Suppressor macrophage treated with lipopolysaccharide for 4 hours (primary cell): ENCODE results near the gene CASP6.

Experiments
- DNase-seq: peaks from one replicate; pipeline ENCODE4 v3.0.0-alpha.2; 2020

CASP6 gene

DNA sequence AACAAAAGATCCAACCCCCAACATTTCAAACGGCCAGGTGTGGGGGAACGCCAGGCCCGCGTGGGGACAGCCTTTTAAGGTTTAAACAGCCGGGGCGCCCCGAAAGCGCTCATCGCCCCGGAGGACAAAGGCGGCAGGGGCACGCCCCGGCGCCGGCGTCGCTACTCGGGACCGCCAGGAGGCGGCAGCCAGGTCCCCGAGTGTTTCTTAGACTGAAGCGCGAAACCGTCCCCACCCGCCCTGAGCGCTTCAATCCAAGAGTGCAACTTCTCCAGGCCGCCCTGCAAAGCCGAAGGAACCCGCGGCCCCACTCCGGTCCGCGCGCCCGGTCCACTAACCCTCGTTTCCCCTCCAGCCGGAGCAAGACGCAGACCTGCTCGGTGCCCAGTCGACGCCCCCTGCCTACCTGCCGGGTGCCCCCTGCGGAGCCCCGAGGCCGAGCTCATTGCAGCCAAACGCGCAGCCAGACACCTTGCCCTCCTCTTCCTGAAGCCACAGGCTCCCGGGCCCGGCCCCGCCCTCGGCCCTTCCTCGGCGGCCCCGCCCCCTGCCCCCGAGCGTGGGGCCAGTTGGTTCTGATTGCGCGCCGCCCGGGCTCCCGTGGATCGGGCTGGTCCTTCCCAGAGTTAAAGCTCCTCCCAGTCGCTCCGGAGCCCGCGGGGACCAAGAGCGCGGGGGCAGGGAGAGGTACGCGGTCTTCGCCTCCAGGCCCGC is at the start of gene CASP6:
CASP6 (minus strand) TSS at position 496 of the 714 bp plus-strand sequence; CDS start at position 446, 50 bp downstream.
- peak; percentile 80 for DNase-seq

DNA sequence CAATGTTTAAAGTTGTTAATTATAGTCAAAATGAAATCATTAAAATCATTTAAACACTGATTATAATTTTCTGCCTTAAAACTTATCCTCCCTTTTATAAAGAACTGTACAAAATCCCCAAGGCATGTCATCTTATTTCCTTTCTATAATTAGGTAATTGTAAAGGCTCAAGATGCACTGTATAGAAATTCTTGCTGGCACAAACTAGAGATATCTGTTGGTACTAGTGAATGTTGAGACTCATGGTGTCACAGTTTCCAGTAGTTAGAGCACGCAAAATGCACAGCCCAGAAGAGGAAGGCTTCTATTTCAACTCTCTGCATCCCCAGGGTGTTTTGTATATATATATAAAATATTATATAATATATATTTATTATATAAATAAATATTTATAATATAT is 49.3 kb upstream of the CASP6 start:
- DNase-seq, result no peak

DNA sequence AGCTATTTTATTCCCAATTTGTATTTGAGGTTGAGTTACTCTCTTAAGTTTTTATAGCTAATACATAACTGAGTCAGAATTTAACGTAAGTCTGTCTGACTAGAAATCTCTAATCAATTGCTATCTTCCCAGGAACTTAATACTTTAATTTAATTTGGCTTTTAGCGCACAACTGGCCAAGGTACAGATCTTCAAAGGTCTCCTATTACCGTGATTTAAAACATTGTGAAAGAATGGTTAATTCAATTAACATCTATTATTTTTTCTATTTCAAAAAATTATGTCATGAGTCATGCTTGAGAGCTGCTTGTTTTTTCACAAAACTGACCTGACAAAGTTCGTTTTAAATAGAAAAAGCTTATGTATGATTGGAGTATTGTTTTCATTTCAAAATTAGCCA is 48.6 kb upstream of the CASP6 start:
- DNase-seq, result no peak

DNA sequence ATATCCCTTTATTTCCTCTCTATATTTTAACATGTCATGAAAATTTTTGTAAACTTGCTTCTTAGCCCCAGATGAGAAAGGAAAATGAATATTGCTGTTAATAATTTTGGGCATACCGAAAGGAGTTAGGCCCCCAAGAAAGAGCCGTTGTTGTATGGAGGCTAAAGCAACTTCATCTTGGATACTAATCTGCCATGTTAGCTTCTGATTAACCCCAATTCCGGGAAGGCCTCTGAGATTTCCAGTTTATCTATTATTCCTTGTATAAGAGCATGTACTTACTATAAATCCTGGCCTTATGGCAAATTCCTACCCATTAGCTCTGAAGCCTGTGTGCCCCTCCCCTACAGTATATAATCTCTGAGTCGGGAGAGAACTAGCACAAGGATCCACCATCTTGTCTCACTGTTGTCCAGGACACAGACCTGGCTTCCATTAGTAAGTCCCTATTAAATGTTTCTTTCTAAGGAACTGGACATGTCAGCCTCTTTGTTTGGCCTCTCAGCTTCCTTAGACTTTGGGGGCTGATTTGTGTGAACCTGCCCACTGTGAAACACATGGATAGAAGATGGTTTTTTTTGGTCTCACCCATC is 47.5 kb upstream of the CASP6 start:
- DNase-seq, result no peak

DNA sequence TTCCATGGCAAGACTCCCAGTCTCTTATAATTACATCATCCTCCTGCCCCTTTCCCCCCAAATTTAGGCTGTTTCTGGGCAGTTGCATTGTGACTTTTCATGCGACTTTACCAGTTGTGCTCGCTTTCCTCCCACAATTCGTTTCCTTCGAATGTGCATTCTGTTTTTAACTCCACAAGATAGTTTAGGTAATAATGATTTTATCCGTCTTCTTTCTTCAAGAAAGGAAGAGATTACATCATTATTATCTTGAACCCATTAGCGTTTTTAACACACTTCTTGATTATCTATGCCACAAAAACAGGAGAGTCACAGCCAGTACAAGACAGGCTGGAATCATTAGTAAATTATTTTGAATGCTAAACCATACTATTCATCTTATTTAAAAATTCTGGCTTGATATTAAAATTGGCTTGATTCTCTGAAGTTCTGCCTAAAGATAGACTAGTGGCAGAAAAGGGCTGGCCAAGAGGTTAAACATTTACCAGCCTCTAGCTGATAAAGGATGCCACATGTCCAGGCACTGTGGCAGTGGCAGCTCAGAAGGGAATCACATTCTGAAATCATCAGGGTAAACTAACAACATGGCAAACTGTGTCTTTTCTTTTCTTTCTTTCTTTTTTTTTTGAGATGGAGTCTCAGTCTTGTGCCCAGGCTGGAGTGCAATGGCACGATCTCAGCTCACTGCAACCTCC is 46.3 kb upstream of the CASP6 start:
- no peak for DNase-seq

DNA sequence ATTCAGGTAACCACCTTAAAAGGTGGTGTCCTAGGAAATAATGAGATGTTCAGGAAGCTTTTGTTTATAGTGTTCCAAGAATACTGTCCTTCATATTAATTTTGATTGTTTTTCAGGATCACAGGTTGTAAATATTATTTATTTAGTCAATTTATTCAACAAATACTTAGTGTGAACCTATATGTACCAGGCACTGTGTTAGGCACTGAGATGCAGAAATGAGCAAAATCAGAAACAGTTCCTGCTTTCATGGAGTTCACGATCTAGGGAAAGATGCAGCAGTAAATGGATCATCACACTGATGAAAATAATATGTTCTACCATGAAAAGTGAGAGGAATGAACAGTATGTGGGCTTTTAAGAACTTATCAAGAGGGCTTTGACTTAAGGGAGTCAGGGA is 44.9 kb upstream of the CASP6 start:
- DNase-seq, result no peak

DNA sequence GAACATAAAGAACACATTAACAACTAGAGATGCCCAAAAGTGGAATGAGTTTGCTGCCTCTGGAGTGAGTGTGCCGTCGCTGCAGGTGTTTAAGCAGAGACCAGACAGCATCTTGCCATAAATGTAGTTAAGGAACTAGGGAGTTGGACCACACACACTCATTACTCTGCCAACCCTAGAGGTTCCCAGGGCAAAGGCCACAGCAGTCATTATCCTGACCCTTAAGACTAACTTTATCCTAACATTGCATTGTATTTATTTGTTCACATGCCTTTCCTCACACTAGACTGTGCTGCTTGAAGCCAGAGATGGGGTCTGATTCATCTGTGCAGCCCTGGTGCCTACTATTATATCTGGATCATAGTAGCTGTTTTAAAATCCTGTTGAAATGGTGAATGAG is 43.5 kb upstream of the CASP6 start:
- DNase-seq, result no peak

DNA sequence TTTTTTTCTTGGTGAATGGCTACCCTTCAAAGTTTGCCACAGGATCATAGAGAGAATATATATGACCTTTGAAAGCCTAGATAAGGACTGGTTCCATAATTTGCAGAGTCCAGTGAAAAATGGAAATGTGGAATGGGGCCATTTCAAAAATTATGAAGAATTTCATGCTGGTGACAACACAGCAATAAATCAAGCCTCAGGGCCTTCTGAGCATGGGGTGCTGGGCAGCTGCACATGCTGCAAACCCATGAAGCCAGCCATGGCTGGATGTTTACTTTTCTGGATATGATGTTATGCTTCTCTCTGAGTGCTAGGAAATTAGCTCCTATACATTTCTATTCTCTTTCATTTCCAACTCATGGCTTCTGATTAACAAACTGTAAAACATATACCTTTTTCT is 42.6 kb upstream of the CASP6 start:
- DNase-seq, result no peak

DNA sequence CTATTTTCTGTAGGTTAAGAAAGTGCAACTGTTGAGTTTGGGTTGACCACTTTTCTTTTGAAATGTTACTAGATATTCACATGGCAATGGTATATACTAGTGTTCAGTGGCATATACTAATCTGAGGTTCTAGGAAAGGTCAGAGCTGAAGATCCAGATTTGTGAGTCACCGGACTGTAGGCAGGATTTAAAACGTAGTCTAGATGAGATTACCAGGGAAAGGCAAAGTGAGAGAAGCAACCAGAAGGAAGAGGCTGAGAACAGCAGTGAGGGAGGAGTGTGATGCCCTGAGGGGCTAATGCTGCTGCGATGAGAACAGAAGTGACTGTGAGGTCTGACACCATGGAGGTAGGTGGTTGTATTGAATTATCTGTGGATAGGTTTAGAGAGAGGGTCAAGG is 36.3 kb upstream of the CASP6 start:
- DNase-seq, result no peak

DNA sequence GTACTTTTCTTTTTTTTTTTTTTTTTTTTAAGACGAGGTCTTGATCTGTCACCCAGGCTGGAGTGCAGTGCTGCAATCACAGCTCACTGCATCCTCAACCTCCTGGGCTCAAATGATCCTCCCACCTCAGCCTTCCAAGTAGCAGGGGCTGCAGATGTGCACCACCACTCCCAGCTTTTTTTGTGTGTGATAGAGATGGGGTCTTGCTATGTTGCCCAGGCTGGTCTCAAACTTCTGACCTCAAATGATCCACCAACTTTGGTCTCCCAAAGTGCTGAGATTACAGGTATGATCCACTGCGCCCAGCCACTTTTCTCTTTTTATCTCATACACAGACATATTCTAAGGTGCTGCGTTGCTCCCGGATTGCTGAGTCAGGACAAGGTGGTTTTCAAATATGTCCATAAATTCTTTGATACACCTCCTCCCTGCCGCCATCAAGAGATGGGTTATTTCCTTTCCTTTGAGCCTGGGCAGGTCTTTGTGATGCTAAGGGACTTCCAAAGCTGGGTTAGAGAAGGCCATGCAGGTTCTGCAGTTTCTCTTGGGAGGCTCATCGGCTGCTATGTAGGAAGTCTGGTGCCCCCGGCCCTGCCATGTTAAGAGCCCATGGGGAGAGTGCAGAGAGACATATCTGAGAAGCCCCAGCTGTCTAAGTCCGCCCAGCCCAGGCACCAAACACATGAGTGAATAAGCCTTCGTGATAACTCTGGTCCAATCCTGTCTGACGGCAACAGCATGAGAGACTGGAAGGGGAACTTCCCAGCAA is 35.0 kb upstream of the CASP6 start:
- no peak for DNase-seq

DNA sequence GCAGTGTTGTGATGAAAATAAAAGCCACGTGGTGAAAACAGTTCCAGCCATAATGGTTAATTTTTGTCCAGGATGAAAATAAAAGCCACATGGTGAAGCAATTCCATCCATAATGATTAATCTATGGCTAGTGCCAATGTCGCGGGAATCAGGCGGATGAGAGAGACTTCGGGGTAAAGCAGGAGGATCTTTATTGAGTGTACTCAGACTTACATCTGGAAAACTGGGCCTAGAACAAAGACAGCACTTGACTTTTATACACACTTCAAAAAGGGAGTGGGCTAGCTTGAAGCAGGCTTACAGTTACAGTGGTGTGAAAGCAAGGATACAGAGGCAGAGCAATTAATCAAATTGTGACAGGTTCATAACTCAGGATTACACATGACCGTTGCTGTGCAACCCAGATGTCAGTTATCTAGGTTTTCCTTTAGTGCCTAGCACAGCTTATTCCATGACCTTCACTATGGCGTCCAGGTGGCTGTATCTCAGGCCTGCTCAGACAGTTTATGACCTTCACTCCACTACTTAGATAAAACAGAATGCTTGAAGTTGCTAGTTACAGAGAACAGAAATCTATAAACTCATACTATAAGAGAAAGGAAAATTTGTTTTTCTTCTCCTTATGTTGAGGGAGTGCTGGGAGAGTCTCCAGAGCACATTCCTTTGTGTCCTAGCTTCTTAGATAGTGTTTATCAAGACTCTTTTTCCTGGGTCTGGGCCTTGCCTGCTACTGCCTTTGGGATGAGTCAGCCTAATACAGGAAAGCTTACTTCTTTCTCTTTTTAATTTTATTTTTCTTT is 32.5 kb upstream of the CASP6 start:
- DNase-seq, result no peak

DNA sequence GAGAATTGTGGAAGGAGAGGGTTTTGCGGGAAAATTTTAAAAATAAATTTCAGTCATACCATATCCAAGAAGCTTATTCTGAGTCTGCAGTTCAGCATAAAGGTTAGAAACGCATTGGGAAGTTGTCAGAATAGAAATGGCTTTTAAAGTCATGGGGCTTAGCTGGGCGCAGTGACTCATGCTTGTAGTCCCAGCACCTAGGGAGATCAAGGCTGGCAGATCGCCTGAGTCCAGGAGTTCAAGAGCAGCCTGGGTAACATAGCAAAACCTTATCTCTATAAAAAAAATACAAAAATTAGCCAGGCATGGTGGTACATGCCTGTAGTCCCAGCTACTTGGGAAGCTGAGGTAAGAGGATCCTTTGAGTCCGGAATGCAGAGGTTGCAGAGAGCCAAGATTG is 30.5 kb upstream of the CASP6 start:
- DNase-seq, result no peak

DNA sequence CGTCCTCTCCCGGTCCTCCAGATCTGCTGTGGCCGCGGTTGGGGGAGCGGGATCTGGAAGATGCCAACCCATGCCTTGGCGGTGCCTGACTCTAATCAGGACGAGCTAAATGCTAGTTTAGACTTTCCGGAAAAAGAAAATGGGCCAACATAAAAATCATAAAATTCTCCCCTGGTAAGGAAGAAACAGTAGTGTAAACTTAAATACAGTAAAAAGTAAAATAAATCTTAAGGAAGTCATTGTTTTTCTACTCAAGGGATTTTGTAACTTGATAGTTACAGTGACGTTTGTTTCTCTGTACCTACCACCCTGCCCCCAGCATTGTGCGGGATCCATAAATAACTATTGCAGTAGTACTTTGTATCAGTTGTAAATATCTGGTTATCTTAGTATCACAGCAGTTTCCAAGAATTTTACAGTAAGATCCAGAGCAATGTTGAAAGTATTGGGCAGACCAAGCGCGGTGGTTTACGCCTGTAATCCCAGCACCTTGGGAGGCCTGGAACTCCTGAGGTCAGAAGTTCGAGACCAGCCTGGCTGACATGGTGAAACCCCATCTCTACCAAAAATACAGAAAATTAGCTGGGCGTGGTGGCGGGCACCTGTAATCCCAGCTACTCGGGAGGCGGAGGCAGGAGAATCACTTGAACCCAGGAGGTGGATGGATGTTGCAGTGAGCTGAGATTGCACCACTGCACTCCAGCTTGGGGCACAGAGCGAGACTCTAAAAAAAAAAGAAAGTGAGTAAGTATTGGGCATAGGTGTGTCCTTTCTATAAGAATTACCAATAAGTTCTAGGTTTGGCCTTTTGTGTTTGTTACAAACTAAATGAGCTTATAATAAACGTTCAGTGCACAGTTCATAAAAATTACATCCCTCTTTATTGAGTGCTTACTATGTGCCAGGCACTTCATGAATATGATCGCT is 27.6 kb upstream of the CASP6 start:
- no peak for DNase-seq

DNA sequence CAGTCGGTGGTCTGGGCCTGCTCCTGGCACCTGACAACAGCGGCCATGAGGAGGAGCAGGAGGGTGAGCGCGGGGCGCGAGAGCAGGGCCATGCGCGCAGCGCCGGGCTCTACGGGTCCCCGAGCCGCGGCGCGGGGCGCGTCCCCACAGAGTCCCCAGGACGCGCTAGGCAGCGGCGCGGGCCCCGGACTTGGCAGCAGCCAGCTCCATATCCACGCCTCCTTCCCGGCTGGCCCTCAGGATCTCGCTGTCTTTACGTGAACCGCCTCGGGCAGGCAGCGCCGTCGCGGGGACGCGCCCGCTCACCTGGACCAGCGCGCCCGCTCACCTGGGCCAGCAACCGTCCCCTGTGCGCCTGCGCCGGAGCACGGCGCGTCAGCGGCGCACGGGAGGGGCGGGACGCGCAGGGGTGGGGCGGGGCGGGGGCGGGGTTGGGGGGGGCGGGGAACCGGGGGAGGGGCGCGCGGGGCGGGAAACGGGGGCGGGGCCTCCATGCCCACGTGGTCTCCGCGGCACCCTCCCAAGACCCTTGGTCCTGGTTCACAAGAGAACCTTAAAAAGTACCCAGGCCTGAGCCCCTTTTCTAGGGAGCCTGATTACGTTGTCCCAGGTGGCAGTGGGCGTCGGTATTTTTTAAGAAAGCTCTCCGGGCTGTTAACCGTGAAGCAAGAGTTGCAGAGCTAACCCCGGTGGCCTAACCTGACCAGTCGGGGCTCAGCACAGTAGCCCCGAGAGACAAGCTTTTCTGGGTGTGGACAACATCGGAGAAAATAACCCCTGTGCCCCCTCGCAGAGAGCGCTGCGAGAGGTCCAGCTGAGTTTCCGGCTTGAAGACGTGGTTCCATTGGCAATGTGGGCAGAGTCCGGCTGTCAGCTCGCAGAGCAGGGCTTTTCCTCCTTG is 26.7 kb upstream of the CASP6 start, which contains the start of gene PLA2G12A:
PLA2G12A (minus strand) TSS at position 353 of the 901 bp plus-strand sequence; CDS start at position 92, 261 bp downstream.
- peak; percentile 64 for DNase-seq

DNA sequence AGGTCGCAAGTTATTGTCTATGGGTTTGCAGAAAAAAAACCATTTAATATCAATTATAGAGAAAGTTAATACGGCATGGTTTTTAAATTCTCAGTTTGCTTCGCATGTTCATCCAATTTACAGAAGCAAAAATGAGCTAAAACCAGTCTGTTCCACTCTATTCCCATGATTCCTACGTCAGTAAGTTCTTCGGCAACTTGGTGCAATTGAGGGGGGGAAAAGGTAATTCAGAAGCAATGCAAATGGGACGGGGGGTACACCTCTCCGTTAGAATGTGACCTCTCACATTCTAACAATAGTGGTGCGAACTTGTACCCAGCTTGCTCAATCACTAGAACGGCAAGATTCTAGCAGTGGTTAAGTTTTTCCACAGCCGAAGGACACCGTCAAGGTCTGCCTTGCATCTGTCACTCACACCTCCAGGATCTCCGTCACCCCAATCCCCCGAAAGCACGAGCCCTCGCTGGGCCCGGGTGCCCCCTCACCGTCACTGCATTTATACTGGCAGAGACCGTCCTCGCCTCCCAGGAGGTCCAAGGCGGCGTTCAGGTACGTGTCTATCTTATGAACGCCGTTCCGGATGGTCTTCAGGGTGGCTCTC is 26.0 kb upstream of the CASP6 start:
- no peak for DNase-seq

DNA sequence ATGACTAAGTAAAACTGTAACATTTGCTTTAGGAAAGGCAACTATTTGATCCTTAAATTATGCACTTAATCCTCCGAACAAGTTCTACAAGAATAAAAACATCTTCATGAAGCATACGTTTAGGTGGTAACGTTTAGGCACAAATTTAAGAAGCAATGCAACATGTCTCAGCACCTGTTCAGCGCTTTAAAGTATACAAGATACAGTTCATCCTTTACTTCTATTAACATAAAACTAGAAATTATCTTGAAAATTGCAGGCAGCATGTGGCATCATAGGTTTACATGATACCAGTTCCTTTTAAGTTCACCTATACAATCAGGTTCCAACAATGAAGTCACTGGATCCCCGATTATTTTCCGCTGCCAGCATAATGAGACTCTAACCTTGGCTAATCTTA is 25.1 kb upstream of the CASP6 start:
- no peak for DNase-seq

DNA sequence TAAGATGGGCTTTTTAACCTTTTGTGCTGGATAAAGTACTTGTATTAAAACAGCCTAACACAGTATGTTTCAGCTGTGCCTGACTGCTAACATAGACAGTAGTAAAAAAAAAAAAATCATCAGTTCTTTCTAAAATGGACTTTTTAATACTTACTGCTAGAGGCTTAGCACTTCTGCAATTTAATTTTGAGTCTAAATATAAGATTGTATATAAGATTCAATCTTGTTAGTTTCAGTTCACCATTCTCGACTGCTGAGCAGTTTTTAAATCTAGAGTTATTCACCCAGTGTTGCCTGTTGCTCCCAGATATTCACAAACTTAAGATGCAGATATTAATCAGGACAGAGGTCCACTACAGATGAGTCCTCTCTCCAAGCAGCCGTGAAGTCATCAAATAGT is 19.9 kb upstream of the CASP6 start:
- DNase-seq, result peak; percentile 14

DNA sequence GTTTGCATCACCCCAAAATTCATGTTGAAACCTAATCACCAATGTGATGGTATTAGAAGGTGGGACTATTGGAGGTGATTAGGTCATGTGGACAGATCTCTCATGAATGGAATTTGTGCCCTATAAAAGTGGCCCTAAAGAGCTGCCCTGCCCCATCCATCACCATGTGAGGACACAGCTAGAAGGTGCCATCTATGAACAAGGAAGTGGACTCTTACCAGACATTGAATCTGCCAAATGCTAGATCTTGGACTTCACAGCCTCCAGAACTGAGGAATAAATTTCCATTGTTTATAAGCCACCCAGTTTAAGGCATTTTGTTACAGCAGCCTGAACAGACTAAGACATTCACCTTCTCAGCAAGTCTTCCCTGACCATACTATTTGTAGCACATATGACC is 19.1 kb upstream of the CASP6 start:
- DNase-seq, result no peak

DNA sequence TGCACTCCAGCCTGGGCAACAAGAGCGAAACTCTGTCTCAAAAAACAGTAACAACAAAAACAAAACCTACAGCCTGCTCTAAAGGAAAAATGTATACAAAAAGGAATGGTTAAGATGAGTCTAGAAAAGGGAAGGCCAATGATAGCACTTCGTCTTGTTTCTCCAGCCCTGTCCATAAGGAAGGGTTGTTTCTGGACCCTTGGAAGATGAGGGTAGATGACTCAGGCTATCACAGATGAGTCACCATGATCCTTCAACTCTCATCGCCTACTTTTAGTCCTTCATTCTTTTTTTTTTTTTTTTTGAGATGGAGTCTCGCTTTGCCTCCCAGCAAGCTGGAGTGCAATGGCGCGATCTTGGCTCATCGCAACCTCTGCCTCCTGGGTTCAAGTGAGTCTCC is 17.8 kb upstream of the CASP6 start:
- DNase-seq, result no peak

DNA sequence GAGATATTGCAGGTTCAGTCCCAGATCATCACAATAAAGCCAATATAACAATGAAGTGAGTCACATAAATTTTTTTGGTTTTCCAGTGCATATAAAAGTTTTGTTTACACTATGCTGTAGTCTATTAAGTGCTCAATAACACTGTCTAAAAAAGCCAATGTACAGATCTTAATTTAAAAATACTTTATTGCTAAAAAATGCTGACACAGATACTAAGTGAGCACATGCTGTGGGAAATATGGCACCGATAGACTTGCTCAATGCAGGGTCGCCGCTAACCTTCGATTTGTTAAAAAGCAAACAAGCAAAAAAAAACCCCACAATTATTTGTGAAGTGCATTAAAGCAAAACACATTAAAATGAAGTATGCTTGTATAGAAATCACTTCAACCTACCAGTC is 16.4 kb upstream of the CASP6 start:
- no peak for DNase-seq
